ENCODE data around the gene GLP1R. TPM values are rescaled to one million over a fixed set of nuclear protein-coding genes. Genes with fewer than 3 reads are reported as not detected.

Gene GLP1R
- total RNA-seq, 1 donor from 2014 or later, result not detected

- Mint-ChIP-seq H3K27ac (ENCODE audit: unreplicated experiment) (no peak overlapping the region), H3K27me3 (ENCODE audit: unreplicated experiment) (peaks cover 31% of the 10 kb centered on the region), H3K4me3 (ENCODE audit: unreplicated experiment) (no peak overlapping the region), H3K36me3 (ENCODE audit: unreplicated experiment) (no peaks in the 10 kb centered on the region), H3K4me1 (ENCODE audit: unreplicated experiment) (no peaks in the 10 kb centered on the region), H3K9me3 (ENCODE audit: unreplicated experiment) (no peaks in the 10 kb centered on the region)
- DNase-seq (ENCODE audit: extremely low spot score, unreplicated experiment), result no peak
- TF ChIP-seq CTCF (IDR thresholded peaks at IDR 0.05), result no peak
Measured at GRCh38 chr6:39041072-39041471, 7.5 kb upstream of the GLP1R start.

- Mint-ChIP-seq H3K4me1 (ENCODE audit: unreplicated experiment) (no peaks in the 10 kb centered on the region), H3K27me3 (ENCODE audit: unreplicated experiment) (peaks cover 30% of the 10 kb centered on the region), H3K4me3 (ENCODE audit: unreplicated experiment) (no peak overlapping the region), H3K27ac (ENCODE audit: unreplicated experiment) (no peak overlapping the region), H3K9me3 (ENCODE audit: unreplicated experiment) (no peaks in the 10 kb centered on the region), H3K36me3 (ENCODE audit: unreplicated experiment) (no peaks in the 10 kb centered on the region)
- TF ChIP-seq CTCF (IDR thresholded peaks at IDR 0.05), result no peak
- DNase-seq (ENCODE audit: extremely low spot score, unreplicated experiment), result no peak
Measured at GRCh38 chr6:39043776-39044175, 4.8 kb upstream of the GLP1R start.

- no peaks in the 10 kb centered on the region for H3K9me3 Mint-ChIP-seq (ENCODE audit: unreplicated experiment)
- no peak overlapping the region for H3K4me3 Mint-ChIP-seq (ENCODE audit: unreplicated experiment)
- no peak for DNase-seq (ENCODE audit: extremely low spot score, unreplicated experiment)
- H3K27ac Mint-ChIP-seq (ENCODE audit: unreplicated experiment), result no peak overlapping the region
- TF ChIP-seq CTCF (IDR thresholded peaks at IDR 0.05), result no peak
- no peaks in the 10 kb centered on the region for H3K4me1 Mint-ChIP-seq (ENCODE audit: unreplicated experiment)
- no peaks in the 10 kb centered on the region for H3K36me3 Mint-ChIP-seq (ENCODE audit: unreplicated experiment)
- H3K27me3 Mint-ChIP-seq (ENCODE audit: unreplicated experiment), result peaks cover 29% of the 10 kb centered on the region
Measured at GRCh38 chr6:39044181-39044580, 4.4 kb upstream of the GLP1R start.

GRCh38 chr6:39047434-39048327 lies 900 bp upstream of the GLP1R start:
- H3K9me3 Mint-ChIP-seq (ENCODE audit: unreplicated experiment), result no peaks in the 10 kb centered on the region
- H3K4me1 Mint-ChIP-seq (ENCODE audit: unreplicated experiment), result no peaks in the 10 kb centered on the region
- TF ChIP-seq CTCF (IDR thresholded peaks at IDR 0.05), result no peak
- H3K27ac Mint-ChIP-seq (ENCODE audit: unreplicated experiment), result no peak overlapping the region
- H3K36me3 Mint-ChIP-seq (ENCODE audit: unreplicated experiment), result no peaks in the 10 kb centered on the region
- no peak overlapping the region for H3K4me3 Mint-ChIP-seq (ENCODE audit: unreplicated experiment)
- peaks cover 50% of the 10 kb centered on the region for H3K27me3 Mint-ChIP-seq (ENCODE audit: unreplicated experiment)
- peak; percentile 62 for DNase-seq (ENCODE audit: extremely low spot score, unreplicated experiment)

- H3K27ac Mint-ChIP-seq (ENCODE audit: unreplicated experiment), result no peak overlapping the region
- H3K36me3 Mint-ChIP-seq (ENCODE audit: unreplicated experiment), result no peaks in the 10 kb centered on the region
- no peak for TF ChIP-seq CTCF (IDR thresholded peaks at IDR 0.05)
- no peak for DNase-seq (ENCODE audit: extremely low spot score, unreplicated experiment)
- H3K9me3 Mint-ChIP-seq (ENCODE audit: unreplicated experiment), result no peaks in the 10 kb centered on the region
- H3K4me1 Mint-ChIP-seq (ENCODE audit: unreplicated experiment), result no peaks in the 10 kb centered on the region
- H3K4me3 Mint-ChIP-seq (ENCODE audit: unreplicated experiment), result no peak overlapping the region
- peaks cover 50% of the 10 kb centered on the region for H3K27me3 Mint-ChIP-seq (ENCODE audit: unreplicated experiment)
Measured at GRCh38 chr6:39049575-39050283, 1.1 kb downstream of the GLP1R start.

Measured in osteocyte (in vitro differentiated cells).